ENCODE results near the gene ASB4. TPM values are rescaled to one million over a fixed set of nuclear protein-coding genes. Genes with fewer than 3 reads are reported as not detected.

ASB4 gene
- total RNA-seq, 1 experiment from 2014 or later: not detected

DNA sequence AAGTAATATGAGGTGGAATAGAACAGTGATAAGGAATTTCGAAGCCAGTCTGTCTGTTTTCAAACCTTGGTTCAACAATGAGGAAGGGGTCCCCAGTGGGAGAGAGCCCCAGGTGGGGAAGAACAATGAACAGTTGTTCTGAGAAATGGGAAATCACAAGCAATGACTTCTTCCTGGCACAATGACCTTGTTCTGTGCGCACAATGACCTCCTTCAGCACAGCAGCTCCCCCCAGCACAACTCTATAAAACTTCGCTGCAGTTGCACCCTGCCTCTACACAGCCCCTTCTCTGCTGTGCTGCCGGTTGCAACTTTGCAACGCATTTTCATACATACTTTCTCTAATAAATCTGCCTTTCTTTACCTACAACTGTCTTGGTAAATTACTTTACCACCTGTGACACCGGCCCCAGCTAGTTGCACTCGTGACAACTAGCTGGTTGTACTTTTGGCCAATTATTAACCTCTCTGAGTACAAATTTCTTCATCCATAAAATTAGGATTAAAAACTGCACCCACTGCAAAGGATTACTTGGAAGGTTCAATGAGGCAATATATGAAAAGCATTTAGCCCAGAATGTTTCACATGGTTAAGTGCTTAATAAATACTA is 40.5 kb downstream of the ASB4 start:
- no peak for DNase-seq (ENCODE audit: low read depth)

- DNase-seq (ENCODE audit: low read depth): peak; percentile 66
Measured at GRCh38 chr7:95527033-95527775, 41.5 kb downstream of the ASB4 start.

- DNase-seq (ENCODE audit: low read depth): no peak
Measured at GRCh38 chr7:95527776-95528250, 42.1 kb downstream of the ASB4 start.

DNA sequence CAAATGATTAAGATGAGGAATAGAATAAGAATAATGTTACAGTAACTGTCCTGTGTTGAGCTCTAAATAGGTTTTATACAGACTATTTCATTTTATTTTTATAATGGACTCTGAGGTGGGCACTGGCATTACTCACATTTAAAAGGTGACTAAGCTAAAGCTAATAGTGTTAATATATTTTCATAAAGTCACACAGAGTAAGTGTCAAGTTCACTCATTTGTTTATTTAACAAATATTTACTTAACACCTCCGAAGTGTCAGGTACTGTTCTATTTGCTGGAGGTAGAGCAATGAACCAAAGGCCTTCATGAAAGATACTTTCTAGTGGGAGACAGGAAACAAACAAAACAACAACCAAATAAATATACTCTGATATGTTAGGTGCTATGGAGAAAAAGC is 44.0 kb downstream of the ASB4 start:
- no peak for DNase-seq (ENCODE audit: low read depth)

GRCh38 chr7:95530881-95531280 is 45.1 kb downstream of the ASB4 start:
- no peak for DNase-seq (ENCODE audit: low read depth)

- DNase-seq (ENCODE audit: low read depth): peak; percentile 19
Measured at GRCh38 chr7:95531605-95532219, 46.0 kb downstream of the ASB4 start.

- DNase-seq (ENCODE audit: low read depth): no peak
Measured at GRCh38 chr7:95534796-95535195, 49.1 kb downstream of the ASB4 start.

DNA sequence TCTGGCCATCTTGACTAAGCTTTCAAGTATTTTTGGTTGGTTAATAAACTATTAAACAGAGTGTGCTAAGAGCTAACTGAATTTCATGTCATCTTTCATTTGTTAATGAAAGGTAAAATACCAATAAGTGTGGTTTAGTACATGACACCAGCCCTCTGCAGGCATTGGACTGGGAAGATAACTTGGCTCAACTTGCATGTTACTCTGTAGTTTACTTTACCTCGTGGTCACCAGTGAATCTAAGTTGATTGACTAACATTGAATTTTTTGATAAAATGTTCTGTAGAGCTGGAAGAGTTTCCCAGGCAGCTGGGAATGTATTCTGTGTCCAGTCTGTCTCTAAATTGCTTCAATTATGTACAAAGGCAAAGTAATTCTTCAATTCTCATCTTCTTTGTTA is 49.9 kb downstream of the ASB4 start:
- DNase-seq (ENCODE audit: low read depth): no peak

DNA sequence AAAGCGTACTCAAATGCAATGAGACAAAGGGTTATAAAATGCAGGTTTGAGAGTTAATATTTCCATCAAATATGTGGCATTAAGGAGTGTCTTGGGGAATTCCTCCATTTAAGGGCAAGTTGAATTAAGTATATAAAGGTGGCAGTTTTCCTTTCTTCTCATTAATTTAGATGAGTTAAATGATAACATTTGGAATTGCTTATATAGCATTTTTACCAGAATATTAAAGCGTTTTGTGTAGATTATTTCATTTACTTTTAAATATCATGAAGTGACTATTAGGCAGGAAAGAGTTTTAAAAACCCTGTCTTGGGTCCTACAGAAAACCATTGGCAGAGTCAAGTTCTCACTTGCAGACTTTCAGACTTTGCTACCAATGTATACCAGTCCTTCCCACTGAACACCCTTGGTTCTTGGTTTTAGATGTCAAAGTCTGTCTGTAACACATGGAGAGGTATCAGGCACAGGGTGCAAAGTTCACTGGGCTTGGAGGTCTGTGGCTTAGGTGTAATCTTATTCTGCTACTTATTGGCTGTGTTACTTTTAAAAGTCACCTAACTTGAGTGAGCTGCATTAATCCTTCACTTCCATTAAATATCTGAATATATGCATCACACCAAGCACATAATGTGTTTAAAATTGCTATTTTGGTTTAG is 51.0 kb downstream of the ASB4 start:
- DNase-seq (ENCODE audit: low read depth): no peak

- DNase-seq (ENCODE audit: low read depth): no peak
Measured at GRCh38 chr7:95537468-95537867, 51.7 kb downstream of the ASB4 start.

GRCh38 chr7:95539426-95539825 is 53.7 kb downstream of the ASB4 start:
- DNase-seq (ENCODE audit: low read depth): no peak

DNA sequence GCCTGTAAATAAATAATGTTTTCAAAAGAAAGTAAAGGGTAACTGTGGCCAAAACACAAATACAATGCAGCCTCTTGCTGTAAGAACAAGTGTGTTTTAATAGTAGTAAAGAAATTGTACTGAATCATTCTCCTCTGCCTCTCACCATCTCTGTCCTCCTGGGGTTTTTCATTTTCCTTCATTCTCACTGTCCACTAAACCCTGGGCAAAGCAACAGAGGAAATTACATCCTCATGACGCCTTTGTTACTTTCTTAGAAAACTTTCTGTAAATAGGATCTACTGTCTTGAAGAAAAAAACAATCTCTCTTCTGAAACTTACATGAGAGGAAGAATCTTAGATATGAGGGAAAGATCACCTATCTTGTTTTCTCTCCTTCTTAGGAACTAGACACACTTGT is 54.6 kb downstream of the ASB4 start:
- no peak for DNase-seq (ENCODE audit: low read depth)

DNA sequence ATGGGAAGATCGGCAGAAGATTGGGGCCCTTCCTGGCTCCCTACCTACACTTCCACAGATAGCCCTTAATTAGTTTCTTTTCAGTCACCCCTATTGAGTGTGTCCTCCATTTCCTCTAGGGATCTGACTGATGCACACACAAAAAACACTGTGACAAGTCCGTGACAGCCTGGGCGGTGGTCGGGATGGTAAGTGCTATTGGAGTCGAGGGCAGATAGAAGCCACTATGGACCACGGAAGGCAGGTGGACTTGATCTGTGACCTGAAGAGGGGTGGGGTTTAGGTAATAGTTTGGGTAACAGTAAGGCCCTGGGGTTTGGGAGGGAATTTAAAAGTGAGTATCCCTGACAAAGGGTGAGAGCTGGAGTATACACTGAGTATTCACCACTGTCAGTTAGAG is 57.6 kb downstream of the ASB4 start:
- no peak for DNase-seq (ENCODE audit: low read depth)

- DNase-seq (ENCODE audit: low read depth): no peak
Measured at GRCh38 chr7:95544171-95544570, 58.4 kb downstream of the ASB4 start.

DNA sequence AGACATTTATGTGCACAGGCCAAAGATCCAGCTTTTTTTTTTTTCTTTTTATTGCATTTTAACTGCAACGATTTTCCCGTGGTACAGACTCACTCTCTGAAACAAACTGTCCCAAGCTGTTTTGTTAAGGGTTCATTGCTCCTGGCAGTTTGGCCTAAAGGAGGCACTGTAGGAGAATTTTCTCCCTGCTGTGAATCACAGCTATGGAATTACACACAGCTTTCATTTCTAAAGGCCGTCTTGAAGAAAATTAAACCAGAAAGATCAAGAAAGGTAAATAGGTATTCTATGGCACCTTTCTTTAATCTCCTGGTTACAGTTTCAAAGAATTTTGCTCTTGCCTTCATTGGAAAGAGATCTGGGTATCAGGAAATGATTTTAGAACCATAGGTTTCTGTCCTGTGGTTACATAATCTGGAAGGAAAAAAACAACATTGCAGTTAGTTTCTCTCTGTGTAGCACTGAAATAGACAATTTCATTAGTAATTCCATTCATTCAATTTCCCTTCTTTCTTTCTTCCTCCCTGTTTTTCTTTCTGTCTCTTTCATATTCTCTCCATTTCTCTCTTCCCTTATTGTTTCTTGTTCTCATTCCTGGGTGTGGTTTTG is 59.4 kb downstream of the ASB4 start:
- peak; percentile 72 for DNase-seq (ENCODE audit: low read depth)

DNA sequence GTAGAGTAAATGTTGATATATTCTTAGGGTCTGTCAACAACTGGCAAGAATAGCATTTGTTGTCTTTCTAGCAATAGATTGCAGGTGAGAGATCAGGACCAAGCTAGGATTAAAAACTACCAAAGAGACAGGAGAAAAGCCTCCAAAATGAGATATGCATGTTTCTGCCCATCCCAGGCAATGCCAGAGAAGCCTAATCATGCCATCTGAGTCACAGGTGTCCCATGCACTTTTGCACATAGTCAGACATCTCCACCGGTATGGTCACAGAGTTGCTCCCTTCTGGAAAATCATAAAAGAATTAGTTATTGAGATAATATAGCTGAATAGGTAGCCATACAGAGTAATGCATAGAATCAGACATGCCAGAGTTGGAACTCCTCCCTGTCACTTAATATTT is 59.9 kb downstream of the ASB4 start:
- no peak for DNase-seq (ENCODE audit: low read depth)

GRCh38 chr7:95546647-95547046 is 60.9 kb downstream of the ASB4 start:
- DNase-seq (ENCODE audit: low read depth): no peak

- DNase-seq (ENCODE audit: low read depth): no peak
Measured at GRCh38 chr7:95547361-95548348, 61.9 kb downstream of the ASB4 start.

DNA sequence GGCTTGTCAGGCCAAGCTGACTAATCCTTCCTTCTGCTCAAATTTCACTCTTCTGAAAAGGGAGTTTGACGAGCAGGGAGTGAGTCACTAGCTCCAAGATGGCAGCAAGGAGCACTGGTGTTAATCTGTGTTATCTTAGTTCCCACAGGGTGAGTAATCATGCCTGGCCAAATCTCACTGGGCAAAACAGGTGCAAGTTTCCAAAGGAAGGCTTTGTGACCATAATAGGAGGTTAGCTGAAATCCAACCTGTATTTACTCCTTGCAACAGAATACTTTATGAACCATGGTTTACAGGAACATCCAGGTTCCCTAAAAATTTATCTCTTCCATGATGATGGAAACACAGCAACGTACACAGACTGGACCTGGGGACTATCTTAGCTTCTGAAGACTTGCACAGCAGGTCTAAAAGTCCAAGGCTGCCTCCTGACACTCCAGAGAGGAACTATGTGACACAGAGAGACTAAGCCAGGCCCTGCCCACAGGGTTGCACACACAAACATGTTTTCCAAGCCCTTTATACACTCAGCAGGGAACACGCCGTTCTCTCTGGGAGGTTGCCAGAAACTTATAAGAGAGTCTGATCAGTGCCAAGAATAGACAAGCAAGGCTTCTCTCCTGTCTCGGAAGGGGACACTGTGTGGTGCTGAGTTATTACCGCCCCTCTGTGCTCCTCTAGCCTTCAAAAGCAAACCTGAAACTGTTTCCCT is 64.2 kb downstream of the ASB4 start:
- DNase-seq (ENCODE audit: low read depth): peak; percentile 96

DNA sequence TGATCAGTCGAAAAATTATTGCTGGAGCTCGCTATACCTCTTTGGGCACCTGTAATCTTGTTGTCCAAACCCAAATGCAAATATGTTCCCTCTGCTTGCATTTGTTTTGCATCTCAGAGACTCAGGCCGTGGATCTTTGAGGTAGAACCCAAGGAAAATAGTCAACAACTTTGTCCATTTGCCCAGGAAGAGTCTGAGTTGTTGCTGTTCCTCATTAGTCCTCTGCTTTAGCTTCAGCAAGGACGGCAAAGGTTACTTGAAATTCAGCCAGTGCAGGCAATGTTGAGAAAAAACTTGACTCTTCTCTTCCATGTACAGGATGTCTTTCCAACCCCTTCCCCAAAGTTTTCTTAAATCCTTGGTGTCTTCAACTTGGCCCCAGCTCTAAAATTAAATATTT is 64.8 kb downstream of the ASB4 start:
- DNase-seq (ENCODE audit: low read depth): no peak
